Activated T-cell treated with anti-CD3 and anti-CD28 coated beads, Interleukin-2, amount 50 U/mL, for 72 hours (primary cell): ENCODE measurements around the gene GPR142. TPM values are rescaled to one million over a fixed set of nuclear protein-coding genes. Genes with fewer than 3 reads are reported as not detected.
A peak's percentile ranks its signal among the peaks of the same experiment; 100 is the strongest.

Experiments used
- ATAC-seq, 2 donors: fragments of 150-1000 bp; cut with Tn5 transposase; replicated peaks in 1 of 2; 2 replicates each; pipeline ENCODE4 v1.10.0; 2021; ENCODE audit warnings: moderate library complexity in 2 of 2, mild to moderate bottlenecking in 1 of 2
- DNase-seq, 2 donors: peaks; one replicate each; pipeline ENCODE4 v3.0.0; 2021 to 2022; ENCODE audit warnings: mixed read lengths in 1 of 2
- H3K27ac Mint-ChIP-seq: one replicate; pipeline ENCODE4 v1.8.0; 2022; ENCODE audit warnings: mild to moderate bottlenecking, moderate library complexity, mixed read lengths
- H3K27me3 Mint-ChIP-seq: one replicate; pipeline ENCODE4 v1.8.0; 2022; ENCODE audit warnings: low read depth, mixed read lengths
- H3K36me3 Mint-ChIP-seq, 2 donors: one replicate each; pipeline ENCODE4 v1.8.0; 2022; ENCODE audit warnings: mixed read lengths in 2 of 2, mild to moderate bottlenecking in 1 of 2; ENCODE audit not compliant: insufficient read depth in 2 of 2
- H3K4me1 Mint-ChIP-seq: one replicate; pipeline ENCODE4 v1.8.0; 2022; ENCODE audit warnings: low read depth, mixed read lengths
- H3K4me3 Mint-ChIP-seq, 2 donors: one replicate each; pipeline ENCODE4 v1.8.0; 2022; ENCODE audit warnings: mild to moderate bottlenecking in 2 of 2, mixed read lengths in 2 of 2, moderate library complexity in 2 of 2
- H3K9me3 Mint-ChIP-seq, 2 donors: one replicate each; pipeline ENCODE4 v1.8.0; 2022; ENCODE audit warnings: mixed read lengths in 2 of 2
- total RNA-seq, 2 donors: library from RNA; stranded (reverse); gene quantifications; one replicate each; pipeline ENCODE4 v1.2.3, GENCODE V29; 2022

Gene GPR142
- total RNA-seq, 2 donors from 2014 or later = not detected

DNA sequence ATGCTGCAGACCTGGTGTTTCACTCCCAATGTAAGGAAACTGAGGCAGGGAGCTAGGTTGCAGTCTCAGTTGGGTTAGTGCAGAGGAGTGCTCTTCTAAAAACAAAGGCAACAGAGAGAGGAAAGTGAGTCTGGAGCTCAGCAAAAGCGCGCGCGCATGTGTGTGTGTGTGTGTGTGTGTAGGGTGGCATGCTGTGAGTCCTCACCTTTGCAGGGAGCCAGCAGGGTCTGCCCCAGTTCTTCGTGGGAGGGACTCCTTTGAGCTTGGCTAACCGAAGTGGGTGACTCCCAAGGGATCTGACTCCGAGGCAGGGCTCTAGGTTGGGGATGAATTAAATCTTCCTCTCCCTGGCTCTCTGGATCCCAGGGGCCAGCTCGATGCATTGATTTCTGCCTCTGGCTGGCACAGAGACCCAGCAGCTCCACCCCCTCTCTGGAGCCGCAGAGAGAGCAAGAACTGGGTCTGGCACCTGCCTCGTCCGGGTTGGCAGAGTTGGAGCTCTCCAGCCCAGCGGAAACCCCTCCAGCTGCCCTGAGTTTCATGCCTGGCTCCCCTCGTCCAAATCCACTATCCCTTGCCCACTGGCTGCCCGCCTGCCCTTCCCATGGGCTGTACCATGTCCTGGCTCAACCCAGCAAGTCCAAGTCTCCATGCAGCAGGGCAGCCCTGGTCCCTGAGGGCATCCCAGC lies 4.4 kb upstream of the GPR142 start:
- peaks cover 19% of the 10 kb centered on the region for H3K27me3 Mint-ChIP-seq
- H3K4me3 Mint-ChIP-seq = no peak overlapping the region
- DNase-seq = no peak
- ATAC-seq = no peak
- H3K27ac Mint-ChIP-seq = no peak overlapping the region
- H3K9me3 Mint-ChIP-seq = no peaks in the 10 kb centered on the region
- peaks cover under 1% of the 10 kb centered on the region for H3K4me1 Mint-ChIP-seq
- H3K36me3 Mint-ChIP-seq = no peaks in the 10 kb centered on the region

DNA sequence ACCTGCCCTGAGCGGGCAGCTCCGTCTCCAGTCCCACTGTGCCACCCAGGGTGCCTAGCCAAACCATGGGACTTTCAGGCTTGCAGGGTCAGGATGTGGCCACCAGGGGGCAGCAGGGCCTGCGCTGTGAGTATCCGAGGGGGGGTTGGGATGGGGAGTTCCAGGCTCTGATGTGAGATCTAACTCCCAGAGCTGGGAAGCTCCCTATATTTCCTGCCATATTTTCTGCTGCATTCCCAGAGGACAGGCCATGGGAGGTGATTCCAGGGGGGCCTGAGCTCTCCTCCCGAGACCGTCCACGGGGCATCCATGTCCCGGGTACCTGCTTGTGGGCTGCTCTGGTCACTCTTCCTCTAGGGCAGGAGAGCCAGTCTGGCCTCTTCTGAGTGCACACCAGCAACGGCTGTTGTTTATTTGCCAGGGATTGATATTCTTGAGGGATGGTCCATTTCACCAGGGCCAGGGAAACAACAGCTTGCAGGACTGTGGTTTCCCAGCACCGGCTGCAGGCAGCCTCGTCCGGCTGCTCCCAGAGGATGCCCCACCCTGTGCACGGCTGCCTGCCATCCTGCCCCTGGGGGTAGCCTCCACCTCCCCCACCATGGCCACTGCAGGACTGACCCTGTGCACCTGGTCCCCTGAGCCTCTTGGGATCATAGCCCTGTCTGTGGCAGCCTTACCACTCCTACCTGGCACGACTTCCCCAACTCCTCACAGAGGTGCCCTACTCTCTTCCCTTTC lies 1.2 kb downstream of the GPR142 start:
- H3K27ac Mint-ChIP-seq = no peak overlapping the region
- H3K4me3 Mint-ChIP-seq = peak overlapping the region; percentile 54 to 57
- H3K4me1 Mint-ChIP-seq = peaks cover 14% of the 10 kb centered on the region
- peak; percentile 61 to 80 for DNase-seq
- H3K9me3 Mint-ChIP-seq = no peaks in the 10 kb centered on the region
- no peaks in the 10 kb centered on the region for H3K36me3 Mint-ChIP-seq
- peak; percentile 65 to 73 for ATAC-seq
- H3K27me3 Mint-ChIP-seq = peaks cover 7% of the 10 kb centered on the region

DNA sequence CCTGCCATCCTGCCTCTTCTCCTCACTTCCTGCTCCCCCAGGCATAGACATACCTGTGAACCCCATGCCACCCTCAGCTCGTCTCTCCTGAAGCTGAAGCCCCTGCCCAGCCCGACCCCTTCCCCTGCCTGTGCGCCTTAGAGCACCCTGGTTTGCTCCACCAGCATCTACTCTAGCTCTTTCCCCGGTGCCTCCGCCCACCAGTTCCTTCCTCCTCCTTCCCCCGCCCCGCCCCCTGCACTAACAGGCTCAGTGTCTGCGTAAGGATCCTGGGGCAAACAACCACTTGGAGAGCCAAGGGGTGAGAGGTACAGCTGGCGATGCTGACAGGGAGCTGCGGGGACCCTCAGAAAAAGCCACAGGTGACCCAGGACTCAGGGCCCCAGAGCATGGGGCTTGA lies 1.9 kb downstream of the GPR142 start:
- peak overlapping the region; percentile 54 to 57 for H3K4me3 Mint-ChIP-seq
- H3K9me3 Mint-ChIP-seq = no peaks in the 10 kb centered on the region
- H3K36me3 Mint-ChIP-seq = no peaks in the 10 kb centered on the region
- H3K27me3 Mint-ChIP-seq = peaks cover 7% of the 10 kb centered on the region
- ATAC-seq = peak; percentile 63 to 67
- H3K4me1 Mint-ChIP-seq = peaks cover 14% of the 10 kb centered on the region
- peak; percentile 45 to 54 for DNase-seq
- H3K27ac Mint-ChIP-seq = no peak overlapping the region

DNA sequence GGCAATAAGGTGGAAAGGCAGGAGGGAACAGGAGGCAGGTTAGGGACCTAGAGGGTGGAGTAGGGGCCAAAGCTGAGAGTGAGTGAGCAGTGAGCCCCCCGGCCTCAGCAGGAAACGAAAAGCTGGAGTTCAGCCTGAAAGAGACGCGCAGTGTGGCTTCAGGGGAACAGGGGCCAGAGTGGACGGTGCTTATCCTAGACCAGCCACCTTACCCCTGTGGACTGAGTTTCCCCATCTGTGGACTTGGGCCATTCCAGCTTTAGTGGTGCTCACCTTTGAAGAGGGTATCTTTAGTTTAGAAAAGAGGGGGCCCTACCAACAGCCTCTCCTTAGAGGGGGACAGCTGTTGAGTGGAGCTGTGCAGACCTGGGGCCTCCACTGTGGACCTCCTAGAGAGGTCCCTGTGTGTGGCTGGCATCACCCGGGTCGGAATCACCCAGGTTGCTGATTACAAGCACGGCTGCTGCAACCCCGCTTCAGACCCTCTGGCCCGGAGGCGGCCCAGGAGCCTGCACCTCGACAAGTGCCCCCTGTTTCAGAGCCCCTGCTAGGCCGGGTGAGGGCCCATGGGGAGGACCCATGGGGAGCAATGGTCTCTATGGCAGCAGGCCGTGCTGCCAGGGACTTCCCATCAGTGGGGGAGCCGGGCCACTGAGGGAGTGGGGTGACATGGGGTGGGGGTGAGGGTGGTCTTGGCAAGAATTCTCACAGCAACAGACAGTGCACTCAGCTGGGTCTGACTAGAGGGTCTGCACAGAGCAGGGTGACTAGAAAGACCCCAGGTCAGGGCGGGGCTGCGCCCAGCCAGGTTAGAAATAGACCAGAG lies 2.6 kb downstream of the GPR142 start:
- no peak for ATAC-seq
- H3K27ac Mint-ChIP-seq = no peak overlapping the region

DNA sequence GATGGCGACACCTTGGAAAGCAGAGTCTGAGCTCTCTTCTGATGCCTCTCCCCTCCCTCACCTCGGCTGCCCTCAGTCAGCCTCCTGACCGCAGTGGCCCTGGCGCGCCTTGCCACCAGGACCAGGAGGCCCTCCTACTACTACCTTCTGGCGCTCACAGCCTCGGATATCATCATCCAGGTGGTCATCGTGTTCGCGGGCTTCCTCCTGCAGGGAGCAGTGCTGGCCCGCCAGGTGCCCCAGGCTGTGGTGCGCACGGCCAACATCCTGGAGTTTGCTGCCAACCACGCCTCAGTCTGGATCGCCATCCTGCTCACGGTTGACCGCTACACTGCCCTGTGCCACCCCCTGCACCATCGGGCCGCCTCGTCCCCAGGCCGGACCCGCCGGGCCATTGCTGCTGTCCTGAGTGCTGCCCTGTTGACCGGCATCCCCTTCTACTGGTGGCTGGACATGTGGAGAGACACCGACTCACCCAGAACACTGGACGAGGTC lies 4.4 kb downstream of the GPR142 start:
- Mint-ChIP-seq H3K27me3 (peaks cover 7% of the 10 kb centered on the region), H3K4me3 (no peak overlapping the region), H3K36me3 (no peaks in the 10 kb centered on the region), H3K9me3 (no peaks in the 10 kb centered on the region), H3K27ac (no peak overlapping the region), H3K4me1 (peaks cover 14% of the 10 kb centered on the region)
- DNase-seq (no peak), ATAC-seq (no peak)

More for the DNA sequence above, 2.6 kb downstream of the GPR142 start:
- H3K36me3 Mint-ChIP-seq = no peaks in the 10 kb centered on the region
- H3K27me3 Mint-ChIP-seq = peaks cover 7% of the 10 kb centered on the region
- H3K9me3 Mint-ChIP-seq = no peaks in the 10 kb centered on the region
- H3K4me3 Mint-ChIP-seq = no peak overlapping the region
- DNase-seq = no peak
- peaks cover 14% of the 10 kb centered on the region for H3K4me1 Mint-ChIP-seq

DNA sequence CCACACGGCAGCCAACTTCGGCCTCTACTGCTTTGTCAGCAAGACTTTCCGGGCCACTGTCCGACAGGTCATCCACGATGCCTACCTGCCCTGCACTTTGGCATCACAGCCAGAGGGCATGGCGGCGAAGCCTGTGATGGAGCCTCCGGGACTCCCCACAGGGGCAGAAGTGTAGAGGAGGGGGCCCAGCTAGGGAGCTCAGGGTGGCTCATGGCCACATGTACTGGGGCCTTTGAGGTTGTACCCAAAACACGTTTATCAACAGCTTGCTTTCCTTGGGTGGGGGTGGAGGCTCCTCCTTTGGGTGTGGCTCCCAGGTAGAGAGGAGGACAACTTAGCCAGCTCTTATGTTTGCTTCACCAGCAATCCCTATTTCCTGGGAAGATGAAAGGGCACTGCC lies 5.1 kb downstream of the GPR142 start:
- Mint-ChIP-seq H3K4me1 (peaks cover 14% of the 10 kb centered on the region), H3K27ac (no peak overlapping the region), H3K36me3 (no peaks in the 10 kb centered on the region), H3K4me3 (no peak overlapping the region), H3K9me3 (no peaks in the 10 kb centered on the region), H3K27me3 (peaks cover 7% of the 10 kb centered on the region)
- ATAC-seq (no peak), DNase-seq (no peak)

DNA sequence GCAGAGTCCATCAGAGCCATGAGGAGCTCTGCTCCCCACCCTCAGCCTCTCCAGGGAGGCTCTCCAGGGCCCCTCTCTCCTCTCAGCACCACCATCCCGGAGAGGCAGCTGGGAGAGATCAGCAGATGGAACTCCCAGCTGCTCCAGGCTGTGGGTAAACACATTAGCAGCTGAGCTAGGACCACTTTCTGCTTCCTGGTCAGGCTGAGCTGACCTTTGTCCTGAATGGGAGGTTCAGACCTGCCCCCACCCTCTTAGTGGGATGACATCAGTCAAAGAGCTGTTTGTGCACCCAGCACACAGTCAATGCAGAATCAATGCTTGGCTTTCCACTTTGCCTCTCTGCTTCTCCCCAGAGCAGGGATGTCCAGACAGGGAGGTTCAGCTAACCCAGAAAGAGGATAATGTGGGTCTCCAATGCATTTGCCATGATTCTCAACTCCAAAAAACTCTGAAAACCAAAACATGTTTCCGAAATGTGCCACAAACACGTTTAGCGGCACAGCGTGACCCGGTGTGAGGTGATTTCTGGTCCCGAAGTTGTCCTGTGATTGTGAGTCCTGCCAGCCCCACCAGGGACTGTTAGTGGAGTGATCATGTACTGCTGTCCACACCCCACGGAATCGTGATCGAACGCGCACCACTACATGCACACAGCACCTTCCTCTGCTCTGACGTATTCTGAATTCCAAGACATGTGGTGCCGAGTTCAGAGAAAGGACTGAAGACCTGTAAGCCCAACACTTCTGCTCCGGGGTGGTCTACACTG lies 6.7 kb downstream of the GPR142 start:
- ATAC-seq = no peak

DNA sequence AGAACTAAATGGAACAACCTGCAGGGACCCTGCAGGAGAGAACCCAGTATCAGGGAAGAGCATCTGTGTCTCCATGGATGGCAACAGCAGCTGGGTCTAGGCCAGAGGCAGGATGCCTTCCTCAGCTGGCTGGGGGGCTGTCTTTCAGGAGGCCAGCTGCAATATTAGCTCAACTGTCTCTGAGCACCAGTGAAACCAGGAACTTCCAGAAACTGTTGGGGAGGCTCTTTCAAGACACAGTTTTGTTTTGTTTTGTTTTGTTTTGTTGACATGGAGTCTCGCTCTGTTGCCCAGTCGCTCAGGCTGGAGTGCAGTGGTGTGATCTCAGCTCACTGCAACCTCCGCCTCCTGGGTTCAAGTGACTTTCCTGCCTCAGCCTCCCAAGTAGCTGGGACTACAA lies 7.6 kb downstream of the GPR142 start:
- H3K27ac Mint-ChIP-seq = no peak overlapping the region
- H3K4me3 Mint-ChIP-seq = no peak overlapping the region
- no peaks in the 10 kb centered on the region for H3K27me3 Mint-ChIP-seq
- DNase-seq (no peak), ATAC-seq (no peak)
- no peaks in the 10 kb centered on the region for H3K9me3 Mint-ChIP-seq
- no peaks in the 10 kb centered on the region for H3K4me1 Mint-ChIP-seq
- H3K36me3 Mint-ChIP-seq = no peaks in the 10 kb centered on the region

More for the DNA sequence above, 6.7 kb downstream of the GPR142 start:
- H3K27ac Mint-ChIP-seq = no peak overlapping the region
- H3K27me3 Mint-ChIP-seq = peaks cover 5% of the 10 kb centered on the region
- H3K36me3 Mint-ChIP-seq = no peaks in the 10 kb centered on the region
- no peak overlapping the region for H3K4me3 Mint-ChIP-seq
- peaks cover 7% of the 10 kb centered on the region for H3K4me1 Mint-ChIP-seq
- no peak for DNase-seq
- no peaks in the 10 kb centered on the region for H3K9me3 Mint-ChIP-seq

DNA sequence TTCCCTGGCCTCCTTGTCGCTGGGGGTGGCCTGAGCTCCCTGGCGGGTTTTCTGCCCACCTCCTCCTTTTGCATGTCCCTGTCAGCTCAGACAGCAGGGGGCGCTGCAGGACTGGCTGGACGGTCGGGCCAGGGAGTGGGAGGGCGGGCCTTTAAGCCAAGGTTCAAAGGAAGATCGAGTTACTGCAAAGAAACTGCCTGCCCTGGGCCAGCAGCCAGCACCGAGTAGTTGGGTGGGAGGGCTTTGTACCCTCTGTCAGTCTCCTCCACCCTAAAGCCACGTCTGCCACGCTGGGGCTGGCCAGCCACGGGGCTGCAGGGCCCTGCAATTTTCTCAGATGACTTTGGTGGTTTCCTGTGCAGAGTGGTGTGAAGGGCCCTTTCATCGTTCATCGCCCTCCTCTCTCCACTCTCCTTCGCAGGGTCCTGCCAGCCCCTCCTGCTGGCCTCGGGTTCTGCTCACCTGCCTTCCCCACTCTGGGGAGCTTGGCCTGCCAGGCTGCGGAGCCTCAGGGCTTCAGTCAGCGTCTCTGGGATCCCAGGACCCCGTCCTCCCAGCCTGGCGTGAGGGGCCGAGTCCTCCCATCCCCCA lies 12.3 kb downstream of the GPR142 start:
- H3K27ac Mint-ChIP-seq = no peak overlapping the region
- H3K4me3 Mint-ChIP-seq = no peak overlapping the region
- H3K36me3 Mint-ChIP-seq = no peaks in the 10 kb centered on the region
- no peaks in the 10 kb centered on the region for H3K4me1 Mint-ChIP-seq
- H3K27me3 Mint-ChIP-seq = no peaks in the 10 kb centered on the region
- ATAC-seq (peak; percentile 94 to 95), DNase-seq (peak; percentile 92 to 94)
- H3K9me3 Mint-ChIP-seq = no peaks in the 10 kb centered on the region

DNA sequence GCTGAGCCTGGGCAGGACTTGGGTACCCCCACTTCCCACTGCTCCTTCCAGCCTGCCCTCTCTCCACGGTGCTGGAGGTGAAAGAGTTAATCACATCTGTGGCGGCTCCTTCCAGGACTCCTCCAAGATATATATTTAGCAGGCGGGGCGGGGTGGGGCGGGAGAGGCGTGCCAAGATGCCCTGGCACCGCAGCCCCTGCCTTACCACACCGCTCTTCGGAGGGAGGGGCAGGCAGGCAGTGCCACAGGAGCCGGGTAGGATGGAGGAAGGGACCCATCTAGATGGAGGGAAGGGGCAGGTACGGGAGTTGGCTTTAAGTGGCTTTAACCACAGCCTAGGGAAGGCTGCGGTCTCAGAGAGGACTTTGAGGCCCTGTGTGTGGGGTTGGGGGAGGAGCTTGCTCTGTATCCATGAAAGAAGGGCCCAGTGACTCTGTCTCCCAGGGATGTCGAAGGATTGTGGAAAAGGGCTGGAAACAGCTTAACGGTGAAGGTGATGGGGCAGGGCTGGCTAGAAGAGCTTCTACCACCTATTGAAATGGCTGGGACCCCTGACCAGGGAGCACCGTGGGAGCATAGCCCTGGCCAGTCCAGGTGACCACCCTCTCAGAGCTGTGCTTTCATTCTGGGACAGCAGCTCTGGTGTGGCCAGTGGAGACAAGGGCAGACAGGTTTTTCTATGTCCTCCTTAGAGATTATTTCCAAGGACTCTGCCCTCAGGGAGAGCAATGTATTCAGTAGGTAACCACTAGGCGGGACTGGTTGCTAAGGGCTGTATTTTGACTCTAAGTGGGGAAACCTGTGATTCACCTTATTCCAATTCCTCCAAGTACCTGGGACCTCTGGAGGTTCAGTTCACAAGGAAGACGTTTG lies 13.0 kb downstream of the GPR142 start:
- Mint-ChIP-seq H3K4me3 (no peak overlapping the region), H3K27ac (no peak overlapping the region), H3K27me3 (no peaks in the 10 kb centered on the region), H3K4me1 (no peaks in the 10 kb centered on the region), H3K36me3 (no peaks in the 10 kb centered on the region), H3K9me3 (no peaks in the 10 kb centered on the region)
- ATAC-seq = no peak
- no peak for DNase-seq

DNA sequence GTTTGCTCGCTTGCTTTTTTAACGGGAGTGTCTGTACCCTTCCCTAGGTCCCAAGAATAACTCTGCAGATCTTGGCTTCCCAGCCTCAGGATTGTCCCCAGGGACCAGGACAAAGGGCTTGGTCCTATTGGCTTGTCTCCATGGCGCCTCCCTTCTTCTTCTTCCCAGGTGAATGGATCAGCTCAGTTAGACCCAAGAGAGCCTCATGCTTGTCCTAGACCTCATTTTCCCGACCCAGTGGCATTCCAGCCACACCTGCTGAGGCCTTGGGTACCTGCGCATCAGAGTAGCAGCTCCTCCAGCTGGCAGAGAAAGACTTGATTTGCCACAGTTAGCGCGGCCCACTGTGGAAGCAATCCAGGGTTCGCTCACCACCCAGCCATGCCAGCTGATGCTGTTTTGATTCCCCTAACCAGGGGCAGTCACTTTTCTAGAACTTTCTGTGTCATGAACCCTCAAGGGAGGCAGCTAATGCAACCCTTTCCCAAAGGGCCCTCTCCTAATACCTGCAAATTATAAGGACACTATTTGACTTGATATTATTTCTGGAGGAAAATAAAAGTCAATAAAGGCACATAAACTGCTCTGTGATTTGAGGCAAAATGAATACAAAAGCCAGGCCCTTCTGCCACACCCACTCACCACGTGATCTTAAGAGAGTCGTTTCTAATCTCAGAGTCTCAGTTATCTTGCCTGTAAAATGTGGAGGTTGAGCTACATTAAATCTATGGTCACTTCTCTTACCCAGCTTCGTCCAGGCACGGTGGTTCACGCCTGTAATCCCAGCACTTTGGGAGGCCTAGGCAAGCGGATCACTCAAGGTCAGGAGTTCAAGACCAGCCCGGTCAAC lies 13.9 kb downstream of the GPR142 start:
- Mint-ChIP-seq H3K36me3 (no peaks in the 10 kb centered on the region), H3K27ac (no peak overlapping the region), H3K4me3 (no peak overlapping the region), H3K27me3 (no peaks in the 10 kb centered on the region), H3K4me1 (no peaks in the 10 kb centered on the region), H3K9me3 (no peaks in the 10 kb centered on the region)
- DNase-seq (no peak), ATAC-seq (no peak)
